ENCODE data around the gene PID1. TPM values are rescaled to one million over a fixed set of nuclear protein-coding genes. Genes with fewer than 3 reads are reported as not detected.

Gene PID1
- total RNA-seq, 4 donors from 2014 or later: 33.1 to 48.6 (median 39.7) TPM

DNA sequence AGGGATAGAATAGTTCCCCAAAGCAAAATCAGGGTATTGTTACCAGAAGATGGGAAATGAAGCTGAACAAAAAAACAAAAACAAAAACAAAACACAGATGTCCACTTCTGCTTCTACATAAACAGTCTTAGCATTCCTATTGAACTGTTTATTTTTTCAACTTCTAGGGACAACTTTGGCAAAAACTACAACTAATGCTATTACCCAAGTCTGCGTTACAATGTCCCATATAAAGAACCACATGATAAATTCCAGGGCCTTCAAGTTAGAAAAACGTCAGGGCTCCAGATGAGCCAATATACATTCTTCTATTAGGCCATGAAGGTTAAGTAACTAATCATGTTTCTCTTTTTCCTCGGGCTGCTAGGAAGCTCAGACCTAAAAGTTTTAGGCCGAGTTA, 16.9 kb downstream of the PID1 start:
- Histone ChIP-seq H3K27ac (no peak overlapping the region), H3K9me3 (no peaks in the 10 kb centered on the region), H3K4me3 (no peak overlapping the region), H3K27me3 (no peaks in the 10 kb centered on the region), H3K36me3 (no peaks in the 10 kb centered on the region), H3K4me1 (peaks cover 0 to 15% (median 0%) of the 10 kb centered on the region in 4 donors)
- 46 to 60% methylated on average over 4 of the region's 4 CpGs for WGBS, 2 donors
- DNase-seq (ENCODE audit: low spot score in 2 of 2): no peak
- TF ChIP-seq, protein P1, sequence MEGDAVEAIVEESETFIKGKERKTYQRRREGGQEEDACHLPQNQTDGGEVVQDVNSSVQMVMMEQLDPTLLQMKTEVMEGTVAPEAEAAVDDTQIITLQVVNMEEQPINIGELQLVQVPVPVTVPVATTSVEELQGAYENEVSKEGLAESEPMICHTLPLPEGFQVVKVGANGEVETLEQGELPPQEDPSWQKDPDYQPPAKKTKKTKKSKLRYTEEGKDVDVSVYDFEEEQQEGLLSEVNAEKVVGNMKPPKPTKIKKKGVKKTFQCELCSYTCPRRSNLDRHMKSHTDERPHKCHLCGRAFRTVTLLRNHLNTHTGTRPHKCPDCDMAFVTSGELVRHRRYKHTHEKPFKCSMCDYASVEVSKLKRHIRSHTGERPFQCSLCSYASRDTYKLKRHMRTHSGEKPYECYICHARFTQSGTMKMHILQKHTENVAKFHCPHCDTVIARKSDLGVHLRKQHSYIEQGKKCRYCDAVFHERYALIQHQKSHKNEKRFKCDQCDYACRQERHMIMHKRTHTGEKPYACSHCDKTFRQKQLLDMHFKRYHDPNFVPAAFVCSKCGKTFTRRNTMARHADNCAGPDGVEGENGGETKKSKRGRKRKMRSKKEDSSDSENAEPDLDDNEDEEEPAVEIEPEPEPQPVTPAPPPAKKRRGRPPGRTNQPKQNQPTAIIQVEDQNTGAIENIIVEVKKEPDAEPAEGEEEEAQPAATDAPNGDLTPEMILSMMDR (IDR thresholded peaks at IDR 0.05): no peak
- TF ChIP-seq POLR2A (IDR thresholded peaks at IDR 0.05) (no peak), EP300 (IDR thresholded peaks at IDR 0.05) (no peak)

DNA sequence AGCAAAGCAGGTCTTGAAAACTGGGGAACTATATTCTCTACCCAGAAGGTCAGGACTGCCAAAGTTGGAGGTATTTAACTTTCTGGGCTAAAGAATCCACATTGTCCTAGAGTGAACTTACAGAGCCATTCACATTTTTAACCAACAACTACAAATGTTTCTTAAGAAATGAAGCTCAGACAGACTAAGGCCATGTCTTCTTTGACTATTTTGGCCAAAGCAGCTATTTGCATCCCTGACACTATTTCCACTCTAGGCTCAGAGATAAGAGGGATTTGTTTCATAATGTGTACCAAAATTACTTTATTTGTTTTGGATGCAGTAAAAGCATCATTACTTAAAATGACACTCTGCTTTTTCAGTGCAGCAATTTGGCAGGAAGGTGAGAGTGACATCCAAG, 18.1 kb downstream of the PID1 start:
- no peaks in the 10 kb centered on the region for H3K36me3 ChIP-seq
- peaks cover 0 to 15% (median 0%) of the 10 kb centered on the region in 4 donors for H3K4me1 ChIP-seq
- no peaks in the 10 kb centered on the region for H3K9me3 ChIP-seq
- no peak overlapping the region for H3K27ac ChIP-seq
- no peaks in the 10 kb centered on the region for H3K27me3 ChIP-seq
- DNase-seq (ENCODE audit: low spot score in 2 of 2): no peak
- no peak overlapping the region for H3K4me3 ChIP-seq
- TF ChIP-seq EP300 (IDR thresholded peaks at IDR 0.05): no peak
- TF ChIP-seq POLR2A (IDR thresholded peaks at IDR 0.05): no peak
- TF ChIP-seq, protein P1 (IDR thresholded peaks at IDR 0.05): no peak

DNA sequence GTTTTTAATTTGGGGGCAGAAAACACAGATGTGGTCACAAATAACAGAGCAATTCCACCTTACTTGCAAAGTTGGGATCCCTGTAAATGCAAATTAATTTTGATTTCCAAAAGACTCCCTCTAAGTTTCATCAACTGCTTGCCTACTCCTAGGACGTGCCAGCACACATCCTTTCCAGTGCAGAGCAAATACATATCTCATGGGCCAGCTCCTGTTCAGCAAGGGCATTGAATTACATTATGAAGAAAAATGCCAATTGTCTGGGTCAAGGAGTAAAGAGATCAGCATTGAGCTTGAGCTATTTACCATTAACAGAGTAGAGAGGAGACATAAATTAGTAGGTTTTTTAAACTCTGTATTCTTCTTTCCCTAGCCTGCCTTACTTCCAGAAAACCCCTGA, 18.8 kb downstream of the PID1 start:
- WGBS, 2 donors: 35 to 52% methylated on average over 1 of the region's 1 CpG
- TF ChIP-seq EP300 (IDR thresholded peaks at IDR 0.05) (no peak), POLR2A (IDR thresholded peaks at IDR 0.05) (no peak)
- TF ChIP-seq, protein P1 (IDR thresholded peaks at IDR 0.05): no peak
- H3K36me3 ChIP-seq: no peaks in the 10 kb centered on the region
- peaks cover 0 to 15% (median 0%) of the 10 kb centered on the region in 4 donors for H3K4me1 ChIP-seq
- H3K27me3 ChIP-seq: no peaks in the 10 kb centered on the region
- no peaks in the 10 kb centered on the region for H3K9me3 ChIP-seq
- DNase-seq (ENCODE audit: low spot score in 2 of 2): no peak
- no peak overlapping the region for H3K4me3 ChIP-seq
- no peak overlapping the region for H3K27ac ChIP-seq

GRCh38 chr2:229249536-229249935, 21.6 kb downstream of the PID1 start:
- H3K4me3 ChIP-seq: no peak overlapping the region
- 73 to 83% methylated on average over 3 of the region's 3 CpGs for WGBS, 2 donors
- H3K27ac ChIP-seq: no peak overlapping the region
- DNase-seq (ENCODE audit: low spot score in 2 of 2): no peak
- TF ChIP-seq EP300 (IDR thresholded peaks at IDR 0.05): no peak
- no peaks in the 10 kb centered on the region for H3K36me3 ChIP-seq
- H3K9me3 ChIP-seq: no peaks in the 10 kb centered on the region
- no peaks in the 10 kb centered on the region for H3K27me3 ChIP-seq
- peaks cover 0 to 15% (median 0%) of the 10 kb centered on the region in 4 donors for H3K4me1 ChIP-seq

- DNase-seq (ENCODE audit: low spot score in 2 of 2): no peak
- H3K27ac ChIP-seq: no peak overlapping the region
- H3K9me3 ChIP-seq: peaks cover 0 to 5% (median 2%) of the 10 kb centered on the region in 4 donors
- no peaks in the 10 kb centered on the region for H3K27me3 ChIP-seq
- H3K36me3 ChIP-seq: no peaks in the 10 kb centered on the region
- TF ChIP-seq EP300 (IDR thresholded peaks at IDR 0.05) (no peak), POLR2A (IDR thresholded peaks at IDR 0.05) (no peak)
- TF ChIP-seq, protein P1 (IDR thresholded peaks at IDR 0.05): no peak
- H3K4me3 ChIP-seq: no peak overlapping the region
- WGBS, 2 donors: 47 to 48% methylated on average over 3 of the region's 3 CpGs
- peaks cover 0 to 3% (median 0%) of the 10 kb centered on the region in 4 donors for H3K4me1 ChIP-seq
These were observed 24.8 kb downstream of the PID1 start for GRCh38 chr2:229246334-229246733.

DNA sequence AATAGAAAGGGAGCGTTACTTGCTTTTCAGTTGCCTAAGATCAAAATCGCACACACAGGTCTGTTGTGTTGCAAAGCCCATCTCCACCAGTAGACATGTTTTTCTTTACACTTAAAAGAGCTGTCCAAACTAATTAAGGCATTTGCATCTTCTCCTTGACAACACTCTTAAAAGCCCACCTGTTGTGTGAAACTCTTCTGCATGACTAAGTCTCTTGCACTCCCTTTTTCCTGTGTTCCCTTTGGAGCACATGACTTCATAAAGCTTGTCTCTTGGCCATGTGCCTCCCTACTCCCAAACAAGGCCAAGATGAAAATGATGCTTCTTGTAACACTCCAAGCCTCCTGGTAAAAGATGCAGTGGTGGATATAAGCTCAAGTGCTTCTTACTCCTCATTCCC, 26.1 kb downstream of the PID1 start:
- H3K9me3 ChIP-seq: peaks cover 0 to 19% (median 6%) of the 10 kb centered on the region in 4 donors
- no peak for DNase-seq (ENCODE audit: low spot score in 2 of 2)
- no peak overlapping the region for H3K27ac ChIP-seq
- H3K4me1 ChIP-seq: peaks cover 0 to 3% (median 0%) of the 10 kb centered on the region in 4 donors
- 84 to 85% methylated on average over 2 of the region's 2 CpGs for WGBS, 2 donors
- TF ChIP-seq POLR2A (IDR thresholded peaks at IDR 0.05) (no peak), EP300 (IDR thresholded peaks at IDR 0.05) (no peak)
- TF ChIP-seq, protein P1 (IDR thresholded peaks at IDR 0.05): no peak
- no peak overlapping the region for H3K4me3 ChIP-seq
- no peaks in the 10 kb centered on the region for H3K36me3 ChIP-seq
- H3K27me3 ChIP-seq: no peaks in the 10 kb centered on the region
